CD4-positive, alpha-beta T cell (primary cell): ENCODE data around the gene BICRAL. TPM values are rescaled to one million over a fixed set of nuclear protein-coding genes. Genes with fewer than 3 reads are reported as not detected.
A peak's percentile ranks its signal among the peaks of the same experiment; 100 is the strongest.

ENCODE experiments used
- ATAC-seq: fragments of 200-7000 bp; cut with Tn5 transposase; one replicate; pipeline ENCODE4 v1.10.0; 2022; ENCODE audit warnings: mild to moderate bottlenecking; ENCODE audit not compliant: poor library complexity
- CTCF ChIA-PET: fragments of 350-600 bp; sonication (Branson Sonifier 250); formaldehyde crosslinking; loops from one replicate; lab custom pipeline; 2021; ENCODE audit warnings: antibody characterized with exemption, inconsistent platforms; lab: Charles Lee
- POLR2A ChIA-PET: fragments of 350-600 bp; sonication (Branson Sonifier 250); formaldehyde crosslinking; loops from one replicate; lab custom pipeline; 2021; ENCODE audit warnings: antibody characterized with exemption, inconsistent platforms; lab: Charles Lee
- DNase-seq, 14 experiments: peaks; one replicate each; pipeline ENCODE4 v3.0.0-alpha.2; 2013 to 2020; ENCODE audit warnings: mixed read lengths in 2 of 14
- H3K27ac ChIP-seq, 2 donors: one replicate each; pipeline versions ENCODE4 v1.5.1 to v1.7.0; 2013; ENCODE audit warnings: low read length in 2 of 2, low read depth in 1 of 2, mild to moderate bottlenecking in 1 of 2
- H3K27me3 ChIP-seq, 2 experiments: 1 replicate in 1 of 2; 2 replicates in 1 of 2; pipeline versions ENCODE4 v1.6.1 to v1.7.0; 2013; ENCODE audit warnings: low read length in 2 of 2, control low read depth in 1 of 2, mild to moderate bottlenecking in 1 of 2, moderate library complexity in 1 of 2; ENCODE audit not compliant: insufficient read depth in 2 of 2, control insufficient read depth in 1 of 2
- H3K36me3 ChIP-seq: one replicate; pipeline ENCODE4 v1.6.1; 2013; ENCODE audit warnings: low read length, control low read depth; ENCODE audit not compliant: insufficient read depth
- H3K4me1 ChIP-seq: one replicate; pipeline ENCODE4 v1.6.1; 2013; ENCODE audit warnings: low read length, control low read depth; ENCODE audit not compliant: insufficient read depth
- H3K4me3 ChIP-seq: one replicate; pipeline ENCODE4 v1.5.1; 2013; ENCODE audit warnings: mild to moderate bottlenecking, low read length, moderate library complexity
- H3K9me3 ChIP-seq, 2 experiments: 1 replicate in 1 of 2; 2 replicates in 1 of 2; pipeline versions ENCODE4 v1.6.1 to v1.7.0; 2013; ENCODE audit warnings: low read length in 2 of 2, mild to moderate bottlenecking in 2 of 2, control low read depth in 1 of 2, moderate library complexity in 1 of 2; ENCODE audit not compliant: control insufficient read depth in 1 of 2, insufficient read depth in 1 of 2
- H3K27ac Mint-ChIP-seq: one replicate; pipeline ENCODE4 v1.8.0; 2020; ENCODE audit warnings: mixed read lengths
- H3K27me3 Mint-ChIP-seq: one replicate; pipeline ENCODE4 v1.8.0; 2021; ENCODE audit warnings: mixed read lengths
- H3K36me3 Mint-ChIP-seq: one replicate; pipeline ENCODE4 v1.8.0; 2021; ENCODE audit warnings: low read depth, mixed read lengths
- H3K4me1 Mint-ChIP-seq: one replicate; pipeline ENCODE4 v1.8.0; 2021; ENCODE audit warnings: low read depth, mixed read lengths
- H3K4me3 Mint-ChIP-seq: one replicate; pipeline ENCODE4 v1.8.0; 2020; ENCODE audit warnings: mild to moderate bottlenecking, mixed read lengths
- H3K9me3 Mint-ChIP-seq: one replicate; pipeline ENCODE4 v1.8.0; 2020; ENCODE audit warnings: mixed read lengths
- intact Hi-C, 2 experiments: fragments of 100-400 bp; cut with DNase I in 1 of 2; cut with micrococcal nuclease in 1 of 2; formaldehyde crosslinking; loops; one replicate each; pipeline versions ENCODE4 v1.15.1 to v1.9.0; 2023 to 2025; cut with DNase I, micrococcal nuclease
- total RNA-seq, 174 experiments: library from RNA in 2 of 174; stranded (reverse) in 2 of 174; gene quantifications; one replicate each; pipeline ENCODE4 v1.2.3 and lab custom pipeline; 2021 to 2026
- TF ChIP-seq, protein P1 (sequence below): fragments of 200-600 bp; IDR thresholded peaks from one replicate; pipeline ENCODE4 v1.8.0; 2022; ENCODE audit warnings: antibody characterized with exemption, mild to moderate bottlenecking

BICRAL gene
- total RNA-seq, 2 experiments from 2014 or later, result 15.0 to 15.8 TPM

DNA sequence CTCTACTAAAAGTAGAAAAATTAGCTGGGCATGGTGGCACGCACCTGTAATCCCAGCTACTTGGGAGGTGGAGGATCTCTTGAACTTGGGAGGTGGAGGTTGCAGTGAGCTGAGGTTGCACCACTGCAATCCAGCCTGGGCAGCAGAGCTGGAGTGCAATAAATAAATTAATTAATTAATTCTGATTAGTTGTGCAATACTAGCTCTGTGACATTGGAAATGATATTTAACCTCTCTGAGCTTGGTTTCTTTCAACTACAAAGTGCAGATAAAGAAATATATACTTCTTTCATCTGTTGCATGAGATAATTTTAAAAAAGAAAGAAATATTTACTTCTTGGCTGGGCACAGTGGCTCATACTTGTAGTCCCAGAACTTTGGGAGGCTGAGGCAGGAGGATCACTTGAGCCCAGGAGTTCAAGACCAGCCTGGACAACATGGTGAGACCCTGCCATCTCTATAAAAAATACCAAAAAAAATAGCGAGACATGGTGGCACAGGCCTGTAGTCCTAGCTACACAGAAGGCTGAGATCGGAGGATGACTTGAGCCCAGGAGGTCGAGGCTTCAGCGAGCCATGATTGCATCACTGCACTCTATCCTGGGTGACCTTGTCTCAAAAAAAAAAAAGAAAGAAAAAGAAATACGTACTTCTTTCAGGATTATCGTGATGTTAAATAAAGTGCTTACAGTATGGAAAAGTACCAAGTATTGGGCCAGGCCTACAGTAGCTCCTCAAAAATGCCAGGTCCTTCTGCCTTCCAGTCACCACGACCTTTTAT is 20.4 kb upstream of the BICRAL start:
- Mint-ChIP-seq H3K27ac (no peak overlapping the region), H3K4me1 (peaks cover 54% of the 10 kb centered on the region), H3K9me3 (no peaks in the 10 kb centered on the region), H3K36me3 (peaks cover 47% of the 10 kb centered on the region), H3K4me3 (no peak overlapping the region), H3K27me3 (no peaks in the 10 kb centered on the region)
- Histone ChIP-seq H3K9me3 (no peaks in the 10 kb centered on the region), H3K4me3 (no peak overlapping the region), H3K36me3 (peaks cover 28% of the 10 kb centered on the region), H3K4me1 (peaks cover 4% of the 10 kb centered on the region), H3K27ac (no peak overlapping the region), H3K27me3 (no peaks in the 10 kb centered on the region)
- DNase-seq (no peak), ATAC-seq (no peak)
- ChIA-PET POLR2A (interaction anchor here (0.6 to 8.6 kb wide), 4 partner anchors 9 to 28 kb away, joined by 3 to 61 read pairs (median 31); partner anchors contain the start of genes BICRAL and TBCC), CTCF (interaction anchor here (1.6 kb wide), 1 partner anchor 35 kb away, joined by 3 read pairs; no protein-coding TSS in a partner anchor)
- TF ChIP-seq, protein P1, sequence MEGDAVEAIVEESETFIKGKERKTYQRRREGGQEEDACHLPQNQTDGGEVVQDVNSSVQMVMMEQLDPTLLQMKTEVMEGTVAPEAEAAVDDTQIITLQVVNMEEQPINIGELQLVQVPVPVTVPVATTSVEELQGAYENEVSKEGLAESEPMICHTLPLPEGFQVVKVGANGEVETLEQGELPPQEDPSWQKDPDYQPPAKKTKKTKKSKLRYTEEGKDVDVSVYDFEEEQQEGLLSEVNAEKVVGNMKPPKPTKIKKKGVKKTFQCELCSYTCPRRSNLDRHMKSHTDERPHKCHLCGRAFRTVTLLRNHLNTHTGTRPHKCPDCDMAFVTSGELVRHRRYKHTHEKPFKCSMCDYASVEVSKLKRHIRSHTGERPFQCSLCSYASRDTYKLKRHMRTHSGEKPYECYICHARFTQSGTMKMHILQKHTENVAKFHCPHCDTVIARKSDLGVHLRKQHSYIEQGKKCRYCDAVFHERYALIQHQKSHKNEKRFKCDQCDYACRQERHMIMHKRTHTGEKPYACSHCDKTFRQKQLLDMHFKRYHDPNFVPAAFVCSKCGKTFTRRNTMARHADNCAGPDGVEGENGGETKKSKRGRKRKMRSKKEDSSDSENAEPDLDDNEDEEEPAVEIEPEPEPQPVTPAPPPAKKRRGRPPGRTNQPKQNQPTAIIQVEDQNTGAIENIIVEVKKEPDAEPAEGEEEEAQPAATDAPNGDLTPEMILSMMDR, result no peak
- intact Hi-C loops, result no loop called here

DNA sequence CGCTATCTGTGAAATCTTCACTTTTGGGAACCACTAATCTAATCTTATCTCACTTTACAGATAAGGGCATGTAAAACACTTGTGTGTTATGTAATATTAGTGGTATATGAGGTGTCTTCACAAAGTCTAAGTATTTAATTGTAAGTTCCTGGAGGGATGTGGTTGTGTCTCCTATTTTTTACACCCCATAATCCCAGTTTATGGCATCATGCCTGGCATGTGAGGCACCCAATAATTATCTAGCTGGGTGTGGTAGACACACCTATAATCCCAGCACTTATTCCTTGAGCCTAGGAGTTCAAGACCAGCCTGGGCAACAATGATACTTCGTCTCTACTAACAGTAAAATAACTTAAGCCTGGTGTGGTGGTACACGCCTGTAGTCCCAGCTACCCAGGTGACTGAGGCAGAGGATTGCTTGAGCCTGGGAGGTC is 19.4 kb upstream of the BICRAL start:
- ChIA-PET POLR2A (interaction anchor here (0.8 to 8.6 kb wide), 4 partner anchors 8 to 20 kb away, joined by 3 to 61 read pairs (median 24); partner anchors contain the start of gene TBCC), CTCF (no interaction called here)
- H3K4me3 ChIP-seq, result no peak overlapping the region
- ATAC-seq (no peak), DNase-seq (no peak)
- no peak overlapping the region for H3K27ac ChIP-seq
- H3K4me1 ChIP-seq, result peaks cover 4% of the 10 kb centered on the region
- H3K27me3 ChIP-seq, result no peaks in the 10 kb centered on the region
- peaks cover 47% of the 10 kb centered on the region for H3K36me3 Mint-ChIP-seq
- intact Hi-C loops, result no loop called here
- no peaks in the 10 kb centered on the region for H3K9me3 Mint-ChIP-seq
- H3K27me3 Mint-ChIP-seq, result no peaks in the 10 kb centered on the region
- H3K27ac Mint-ChIP-seq, result peak overlapping the region; percentile 17
- TF ChIP-seq, protein P1, result no peak
- peaks cover 28% of the 10 kb centered on the region for H3K36me3 ChIP-seq
- no peak overlapping the region for H3K4me3 Mint-ChIP-seq
- no peaks in the 10 kb centered on the region for H3K9me3 ChIP-seq
- peaks cover 49% of the 10 kb centered on the region for H3K4me1 Mint-ChIP-seq

GRCh38 chr6:42762950-42763349 is 18.9 kb upstream of the BICRAL start:
- TF ChIP-seq, protein P1, result no peak
- Histone ChIP-seq H3K9me3 (no peaks in the 10 kb centered on the region), H3K4me1 (peaks cover 4% of the 10 kb centered on the region), H3K27ac (no peak overlapping the region), H3K27me3 (no peaks in the 10 kb centered on the region), H3K36me3 (peaks cover 28% of the 10 kb centered on the region), H3K4me3 (no peak overlapping the region)
- Mint-ChIP-seq H3K4me3 (no peak overlapping the region), H3K4me1 (peaks cover 49% of the 10 kb centered on the region), H3K36me3 (peaks cover 47% of the 10 kb centered on the region), H3K27me3 (no peaks in the 10 kb centered on the region), H3K27ac (peak overlapping the region; percentile 17), H3K9me3 (no peaks in the 10 kb centered on the region)
- DNase-seq (no peak), ATAC-seq (no peak)
- intact Hi-C loops, result no loop called here
- POLR2A ChIA-PET, result interaction anchor here (0.8 to 8.6 kb wide), 5 partner anchors 8 to 37 kb away, joined by 3 to 61 read pairs (median 3); partner anchors contain the start of gene TBCC
- CTCF ChIA-PET, result no interaction called here
